DND-41 (cell line): ENCODE measurements around the gene CASQ2.

Source experiments
- CTCF ChIP-seq: IDR thresholded peaks from 2 replicates; pipeline ENCODE4 v1.5.1; 2012; ENCODE audit warnings: borderline replicate concordance, low read length, moderate library complexity, mild to moderate bottlenecking; ENCODE audit not compliant: poor library complexity, severe bottlenecking; ENCODE audit errors: extremely low read depth
- EZH2 ChIP-seq: IDR thresholded peaks from 3 replicates; pipeline ENCODE4 v1.6.1; 2012; ENCODE audit warnings: borderline replicate concordance, low read depth, mild to moderate bottlenecking, moderate library complexity, low read length, inconsistent platforms; ENCODE audit not compliant: severe bottlenecking

GRCh38 chr1:115768549-115768948, at the start of gene CASQ2:
- no peak for TF ChIP-seq CTCF
- TF ChIP-seq EZH2, result no peak
